ENCODE measurements around the gene ZNF428. TPM values are rescaled to one million over a fixed set of nuclear protein-coding genes. Genes with fewer than 3 reads are reported as not detected.

The ZNF428 gene
- total RNA-seq, 1 donor from 2014 or later: 18.5 TPM

GRCh38 chr19:43561139-43561970, 58.1 kb downstream of the ZNF428 start:
- Histone ChIP-seq H3K9ac (no peak overlapping the region), H3F3A (ENCODE audit: low read depth) (no peaks in the 10 kb centered on the region), H3K4me3 (no peak overlapping the region), H3K4me2 (no peak overlapping the region), H3K36me3 (no peaks in the 10 kb centered on the region), H3K4me1 (no peaks in the 10 kb centered on the region), H3K9me3 (ENCODE audit: low read depth) (no peaks in the 10 kb centered on the region), H3K79me2 (ENCODE audit: low read depth) (no peaks in the 10 kb centered on the region), H2AFZ (replicated peaks) (no peak overlapping the region), H3K27me3 (no peaks in the 10 kb centered on the region), H4K20me1 (ENCODE audit: low read depth) (no peaks in the 10 kb centered on the region), H3K27ac (no peak overlapping the region)
- TF ChIP-seq EZH2phosphoT487 (IDR thresholded peaks at IDR 0.05) (no peak), CTCF (IDR thresholded peaks at IDR 0.05) (no peak), EZH2 (IDR thresholded peaks at IDR 0.05) (no peak)
- no peak for DNase-seq (ENCODE audit: low spot score)
- Mint-ChIP-seq H3K27me3 (ENCODE audit: insufficient read depth, low read depth) (no peaks in the 10 kb centered on the region), H3K4me1 (no peaks in the 10 kb centered on the region), H3K9me3 (no peaks in the 10 kb centered on the region), H3K4me3 (peak overlapping the region; percentile 7), H3K36me3 (peaks cover 22% of the 10 kb centered on the region), H3K27ac (no peak overlapping the region)

GRCh38 chr19:43560687-43561086, 58.7 kb downstream of the ZNF428 start:
- Histone ChIP-seq H3K4me2 (no peak overlapping the region), H3K36me3 (no peaks in the 10 kb centered on the region), H2AFZ (replicated peaks) (no peak overlapping the region), H3K27ac (no peak overlapping the region), H3K9me3 (ENCODE audit: low read depth) (no peaks in the 10 kb centered on the region), H3K9ac (no peak overlapping the region), H4K20me1 (ENCODE audit: low read depth) (no peaks in the 10 kb centered on the region), H3K4me1 (no peaks in the 10 kb centered on the region), H3K27me3 (no peaks in the 10 kb centered on the region), H3K4me3 (no peak overlapping the region), H3K79me2 (ENCODE audit: low read depth) (no peaks in the 10 kb centered on the region), H3F3A (ENCODE audit: low read depth) (peaks cover 1% of the 10 kb centered on the region)
- Mint-ChIP-seq H3K9me3 (no peaks in the 10 kb centered on the region), H3K27ac (no peak overlapping the region), H3K27me3 (ENCODE audit: insufficient read depth, low read depth) (no peaks in the 10 kb centered on the region), H3K4me1 (no peaks in the 10 kb centered on the region), H3K4me3 (no peak overlapping the region), H3K36me3 (peaks cover 22% of the 10 kb centered on the region)
- no peak for TF ChIP-seq EZH2 (IDR thresholded peaks at IDR 0.05)
- no peak for TF ChIP-seq CTCF (IDR thresholded peaks at IDR 0.05)
- no peak for DNase-seq (ENCODE audit: low spot score)

Small RNA genes within 50 kb of the gene (small RNA-seq; reads per million reads assigned to genes)
- not detected for gene RN7SL368P

Other genes with a start within 250 kb of the ZNF428 start
- not detected in 2 replicates for gene TEX101, start 204.7 kb downstream of the ZNF428 start, total RNA-seq (ENCODE audit: low replicate concordance)
- gene LYPD3, start 154.0 kb downstream of the ZNF428 start, total RNA-seq (ENCODE audit: low replicate concordance): 0.24 and 0.37 TPM in 2 replicates
- gene PHLDB3, start 114.9 kb downstream of the ZNF428 start, total RNA-seq (ENCODE audit: low replicate concordance): 3.4 and 21.9 TPM in 2 replicates
- 13.6 and 27.8 TPM in 2 replicates for gene ETHE1, start 92.4 kb downstream of the ZNF428 start, total RNA-seq (ENCODE audit: low replicate concordance)
- not detected in 2 replicates for gene ZNF575, start 86.4 kb downstream of the ZNF428 start, total RNA-seq (ENCODE audit: low replicate concordance)
- 33.8 and 88.8 TPM in 2 replicates for gene XRCC1, start 44.1 kb downstream of the ZNF428 start, total RNA-seq (ENCODE audit: low replicate concordance)
- 4.0 and 8.6 TPM in 2 replicates for gene PINLYP, start 43.8 kb downstream of the ZNF428 start, total RNA-seq (ENCODE audit: low replicate concordance)
- gene IRGQ, start 23.5 kb downstream of the ZNF428 start, total RNA-seq (ENCODE audit: low replicate concordance): 27.4 and 31.5 TPM in 2 replicates
- 6.8 and 9.0 TPM in 2 replicates for gene ZNF576, start 23.0 kb downstream of the ZNF428 start, total RNA-seq (ENCODE audit: low replicate concordance)
- gene SRRM5, start 7.5 kb downstream of the ZNF428 start, total RNA-seq (ENCODE audit: low replicate concordance): 0.25 TPM in 1 of 2 replicates, not detected in the other
- gene CADM4, start 20.2 kb upstream of the ZNF428 start, total RNA-seq (ENCODE audit: low replicate concordance): 7.7 and 28.6 TPM in 2 replicates
- gene PLAUR, start 50.5 kb upstream of the ZNF428 start, total RNA-seq (ENCODE audit: low replicate concordance): 12.9 and 36.5 TPM in 2 replicates
- gene IRGC, start 96.4 kb upstream of the ZNF428 start, total RNA-seq (ENCODE audit: low replicate concordance): not detected in 2 replicates
- gene SMG9, start 135.3 kb upstream of the ZNF428 start, total RNA-seq (ENCODE audit: low replicate concordance): 33.1 and 33.4 TPM in 2 replicates
- 0.40 TPM in 1 of 2 replicates, not detected in the other for gene KCNN4, start 161.3 kb upstream of the ZNF428 start, total RNA-seq (ENCODE audit: low replicate concordance)
- gene LYPD5, start 182.8 kb upstream of the ZNF428 start, total RNA-seq (ENCODE audit: low replicate concordance): 0.12 TPM in 1 of 2 replicates, not detected in the other
- 13.4 and 19.8 TPM in 2 replicates for gene ZNF283, start 207.7 kb upstream of the ZNF428 start, total RNA-seq (ENCODE audit: low replicate concordance)

All from neural progenitor cell (in vitro differentiated cells).